SK-N-SH (cell line): ENCODE results near the gene ACSF3.

ENCODE experiments used
- EZH2phosphoT487 ChIP-seq: fragments of 200-600 bp; sonication (generic); IDR thresholded peaks from 2 replicates; pipeline ENCODE4 v1.6.1; 2017; ENCODE audit warnings: low read depth, mixed run types, mild to moderate bottlenecking, antibody characterized with exemption, moderate library complexity, borderline replicate concordance
- FOXM1 ChIP-seq: IDR thresholded peaks from 2 replicates; pipeline ENCODE4 v1.4.0; 2012; ENCODE audit warnings: low read depth, mild to moderate bottlenecking
- GABPA ChIP-seq: IDR thresholded peaks from 2 replicates; pipeline ENCODE4 v1.4.0; 2012; ENCODE audit warnings: low read depth, mild to moderate bottlenecking
- JUND ChIP-seq: IDR thresholded peaks from 2 replicates; pipeline ENCODE4 v1.4.0; 2012
- MAX ChIP-seq: IDR thresholded peaks from 2 replicates; pipeline ENCODE4 v1.4.0; 2012; ENCODE audit warnings: low read depth
- POLR2AphosphoS5 ChIP-seq: IDR thresholded peaks from 2 replicates; pipeline ENCODE4 v1.6.1; 2012; ENCODE audit warnings: low read depth, low read length
- RAD21 ChIP-seq: IDR thresholded peaks from 2 replicates; pipeline ENCODE4 v1.6.1; 2012; ENCODE audit warnings: mild to moderate bottlenecking, low read length
- SIN3A ChIP-seq: IDR thresholded peaks from 2 replicates; pipeline ENCODE4 v1.6.1; 2012; ENCODE audit warnings: low read depth, mild to moderate bottlenecking, low read length, moderate library complexity, borderline replicate concordance
- TAF1 ChIP-seq: IDR thresholded peaks from 2 replicates; pipeline ENCODE4 v1.6.1; 2012; ENCODE audit warnings: low read depth, mild to moderate bottlenecking, low read length, moderate library complexity, borderline replicate concordance
- TF ChIP-seq, protein P1 (sequence below): IDR thresholded peaks from 2 replicates; pipeline ENCODE4 v1.4.0; 2012; ENCODE audit warnings: low read depth, borderline replicate concordance
- TF ChIP-seq, protein P2 (sequence below): fragments of 200-600 bp; sonication (generic); IDR thresholded peaks from 2 replicates; pipeline ENCODE4 v1.6.1; 2017; ENCODE audit warnings: antibody characterized with exemption, mild to moderate bottlenecking, moderate library complexity
- TF ChIP-seq, protein P3 (sequence below): fragments of 150-350 bp; IDR thresholded peaks from 2 replicates; pipeline ENCODE4 v1.6.1; 2017; ENCODE audit warnings: antibody characterized with exemption, low read length, low read depth, borderline replicate concordance

GRCh38 chr16:89172171-89172527 is 78.5 kb downstream of the ACSF3 start:
- TF ChIP-seq, protein P1, sequence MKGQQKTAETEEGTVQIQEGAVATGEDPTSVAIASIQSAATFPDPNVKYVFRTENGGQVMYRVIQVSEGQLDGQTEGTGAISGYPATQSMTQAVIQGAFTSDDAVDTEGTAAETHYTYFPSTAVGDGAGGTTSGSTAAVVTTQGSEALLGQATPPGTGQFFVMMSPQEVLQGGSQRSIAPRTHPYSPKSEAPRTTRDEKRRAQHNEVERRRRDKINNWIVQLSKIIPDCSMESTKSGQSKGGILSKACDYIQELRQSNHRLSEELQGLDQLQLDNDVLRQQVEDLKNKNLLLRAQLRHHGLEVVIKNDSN, result no peak
- TF ChIP-seq, protein P2, sequence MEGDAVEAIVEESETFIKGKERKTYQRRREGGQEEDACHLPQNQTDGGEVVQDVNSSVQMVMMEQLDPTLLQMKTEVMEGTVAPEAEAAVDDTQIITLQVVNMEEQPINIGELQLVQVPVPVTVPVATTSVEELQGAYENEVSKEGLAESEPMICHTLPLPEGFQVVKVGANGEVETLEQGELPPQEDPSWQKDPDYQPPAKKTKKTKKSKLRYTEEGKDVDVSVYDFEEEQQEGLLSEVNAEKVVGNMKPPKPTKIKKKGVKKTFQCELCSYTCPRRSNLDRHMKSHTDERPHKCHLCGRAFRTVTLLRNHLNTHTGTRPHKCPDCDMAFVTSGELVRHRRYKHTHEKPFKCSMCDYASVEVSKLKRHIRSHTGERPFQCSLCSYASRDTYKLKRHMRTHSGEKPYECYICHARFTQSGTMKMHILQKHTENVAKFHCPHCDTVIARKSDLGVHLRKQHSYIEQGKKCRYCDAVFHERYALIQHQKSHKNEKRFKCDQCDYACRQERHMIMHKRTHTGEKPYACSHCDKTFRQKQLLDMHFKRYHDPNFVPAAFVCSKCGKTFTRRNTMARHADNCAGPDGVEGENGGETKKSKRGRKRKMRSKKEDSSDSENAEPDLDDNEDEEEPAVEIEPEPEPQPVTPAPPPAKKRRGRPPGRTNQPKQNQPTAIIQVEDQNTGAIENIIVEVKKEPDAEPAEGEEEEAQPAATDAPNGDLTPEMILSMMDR, result no peak
- TF ChIP-seq RAD21 (no peak), FOXM1 (no peak), POLR2AphosphoS5 (no peak), GABPA (no peak), MAX (no peak), SIN3A (no peak), TAF1 (no peak), JUND (no peak), EZH2phosphoT487 (no peak)
- TF ChIP-seq, protein P3, sequence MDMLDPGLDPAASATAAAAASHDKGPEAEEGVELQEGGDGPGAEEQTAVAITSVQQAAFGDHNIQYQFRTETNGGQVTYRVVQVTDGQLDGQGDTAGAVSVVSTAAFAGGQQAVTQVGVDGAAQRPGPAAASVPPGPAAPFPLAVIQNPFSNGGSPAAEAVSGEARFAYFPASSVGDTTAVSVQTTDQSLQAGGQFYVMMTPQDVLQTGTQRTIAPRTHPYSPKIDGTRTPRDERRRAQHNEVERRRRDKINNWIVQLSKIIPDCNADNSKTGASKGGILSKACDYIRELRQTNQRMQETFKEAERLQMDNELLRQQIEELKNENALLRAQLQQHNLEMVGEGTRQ, result no peak
